ENCODE results near the gene BCAT1.

The BCAT1 gene

GRCh38 chr12:24770821-24771220 lies 178.1 kb downstream of the BCAT1 start:
- no peaks in the 10 kb centered on the region for H3K36me3 ChIP-seq (ENCODE audit: control insufficient read depth, low read length)
- no peaks in the 10 kb centered on the region for H3F3A ChIP-seq (ENCODE audit: control insufficient read depth, insufficient read depth)
- peaks cover 7% of the 10 kb centered on the region; the same call in 1 of the 2 replicates for H3K27me3 ChIP-seq (ENCODE audit: control insufficient read depth, low read length)
- H3K4me1 ChIP-seq (ENCODE audit: control insufficient read depth, low read length): no peaks in the 10 kb centered on the region
- H3K9me2 ChIP-seq (replicated peaks; ENCODE audit: control insufficient read depth, low read length): no peaks in the 10 kb centered on the region
- no peaks in the 10 kb centered on the region for H4K20me1 ChIP-seq (ENCODE audit: control insufficient read depth, insufficient read depth, low read depth, low read length)
- H3K4me2 ChIP-seq (ENCODE audit: low read length): no peak overlapping the region
- H3K27ac ChIP-seq (ENCODE audit: low read depth, low read length): no peak overlapping the region
- no peaks in the 10 kb centered on the region for H3K79me2 ChIP-seq (ENCODE audit: control insufficient read depth, low read length)
- no peaks in the 10 kb centered on the region for H3K9me3 ChIP-seq (ENCODE audit: control insufficient read depth, insufficient read depth, low read length)
- TF ChIP-seq CTCF (IDR thresholded peaks at IDR 0.05; ENCODE audit: low read depth, low read length, poor library complexity, severe bottlenecking) (no peak), EZH2phosphoT487 (IDR thresholded peaks at IDR 0.05; ENCODE audit: borderline replicate concordance, low read length) (no peak)
- H3K4me3 ChIP-seq (ENCODE audit: low read length): no peak overlapping the region

DNA sequence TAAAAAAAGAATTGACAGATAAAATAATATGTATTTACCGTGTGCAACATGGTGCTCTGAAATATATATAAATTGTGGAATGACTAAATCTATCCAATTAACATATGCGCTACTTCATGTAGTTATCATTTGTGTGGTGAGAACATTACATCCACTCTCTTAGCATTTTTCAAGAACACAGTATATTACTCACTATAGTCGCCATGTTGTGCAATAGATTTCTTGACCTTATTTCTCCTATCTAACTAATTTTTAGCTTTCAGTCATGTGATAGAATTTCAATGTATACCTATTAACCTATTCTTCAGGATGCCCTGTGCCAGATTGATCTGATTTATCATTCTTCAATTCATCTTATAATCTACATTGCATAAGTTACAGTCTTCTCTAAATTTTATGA lies 178.6 kb downstream of the BCAT1 start:
- Histone ChIP-seq H4K20me1 (ENCODE audit: control insufficient read depth, insufficient read depth, low read depth, low read length) (no peaks in the 10 kb centered on the region), H3K4me1 (ENCODE audit: control insufficient read depth, low read length) (no peaks in the 10 kb centered on the region), H3K79me2 (ENCODE audit: control insufficient read depth, low read length) (no peaks in the 10 kb centered on the region), H3K27me3 (ENCODE audit: control insufficient read depth, low read length) (peaks cover 7% of the 10 kb centered on the region; the same call in 1 of the 2 replicates), H3K4me3 (ENCODE audit: low read length) (no peak overlapping the region), H3K27ac (ENCODE audit: low read depth, low read length) (no peak overlapping the region), H3F3A (ENCODE audit: control insufficient read depth, insufficient read depth) (no peaks in the 10 kb centered on the region), H3K36me3 (ENCODE audit: control insufficient read depth, low read length) (no peaks in the 10 kb centered on the region), H3K4me2 (ENCODE audit: low read length) (no peak overlapping the region), H3K9me3 (ENCODE audit: control insufficient read depth, insufficient read depth, low read length) (no peaks in the 10 kb centered on the region), H3K9me2 (replicated peaks; ENCODE audit: control insufficient read depth, low read length) (no peaks in the 10 kb centered on the region)
- TF ChIP-seq CTCF (IDR thresholded peaks at IDR 0.05; ENCODE audit: low read depth, low read length, poor library complexity, severe bottlenecking) (no peak), EZH2phosphoT487 (IDR thresholded peaks at IDR 0.05; ENCODE audit: borderline replicate concordance, low read length) (no peak)

DNA sequence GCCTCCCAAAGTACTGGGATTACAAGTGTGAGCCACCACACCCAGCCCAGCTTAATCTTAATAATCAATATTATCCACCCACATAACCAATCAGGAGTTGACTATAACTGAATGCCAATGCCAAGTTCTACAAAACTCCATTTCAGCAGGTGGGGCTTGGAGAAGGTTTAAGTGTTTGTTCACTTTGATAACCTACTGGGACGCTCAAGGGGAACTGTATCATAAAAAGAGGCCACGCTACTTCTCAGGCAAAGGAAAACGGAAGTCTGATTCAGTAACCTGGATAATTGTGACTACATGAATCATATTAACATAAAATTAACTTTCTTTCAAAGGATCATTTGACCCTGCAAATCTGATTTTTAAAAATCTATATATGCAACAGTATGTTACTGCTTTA lies 179.2 kb downstream of the BCAT1 start:
- Histone ChIP-seq H3K4me3 (ENCODE audit: low read length) (no peak overlapping the region), H4K20me1 (ENCODE audit: control insufficient read depth, insufficient read depth, low read depth, low read length) (no peaks in the 10 kb centered on the region), H3F3A (ENCODE audit: control insufficient read depth, insufficient read depth) (no peaks in the 10 kb centered on the region), H3K36me3 (ENCODE audit: control insufficient read depth, low read length) (no peaks in the 10 kb centered on the region), H3K9me2 (replicated peaks; ENCODE audit: control insufficient read depth, low read length) (no peaks in the 10 kb centered on the region), H3K9me3 (ENCODE audit: control insufficient read depth, insufficient read depth, low read length) (no peaks in the 10 kb centered on the region), H3K27ac (ENCODE audit: low read depth, low read length) (no peak overlapping the region), H3K4me2 (ENCODE audit: low read length) (no peak overlapping the region), H3K27me3 (ENCODE audit: control insufficient read depth, low read length) (peaks cover 7% of the 10 kb centered on the region; the same call in 1 of the 2 replicates), H3K4me1 (ENCODE audit: control insufficient read depth, low read length) (no peaks in the 10 kb centered on the region), H3K79me2 (ENCODE audit: control insufficient read depth, low read length) (no peaks in the 10 kb centered on the region)
- TF ChIP-seq EZH2phosphoT487 (IDR thresholded peaks at IDR 0.05; ENCODE audit: borderline replicate concordance, low read length): no peak
- TF ChIP-seq CTCF (IDR thresholded peaks at IDR 0.05; ENCODE audit: low read depth, low read length, poor library complexity, severe bottlenecking): no peak

Measured in DOHH2 (cell line).